ENCODE results near the gene MKRN2. TPM values are rescaled to one million over a fixed set of nuclear protein-coding genes. Genes with fewer than 3 reads are reported as not detected.
"Not testable (repeated sequence)": the region's sequence is repeated elsewhere in the genome, so short reads cannot be mapped to it uniquely, and the experiment has no call there.

Gene MKRN2
- total RNA-seq, 2 donors from 2014 or later, result 35.7 to 41.5 TPM

GRCh38 chr3:12629560-12629959, 72.7 kb downstream of the MKRN2 start:
- TF ChIP-seq, protein P1, sequence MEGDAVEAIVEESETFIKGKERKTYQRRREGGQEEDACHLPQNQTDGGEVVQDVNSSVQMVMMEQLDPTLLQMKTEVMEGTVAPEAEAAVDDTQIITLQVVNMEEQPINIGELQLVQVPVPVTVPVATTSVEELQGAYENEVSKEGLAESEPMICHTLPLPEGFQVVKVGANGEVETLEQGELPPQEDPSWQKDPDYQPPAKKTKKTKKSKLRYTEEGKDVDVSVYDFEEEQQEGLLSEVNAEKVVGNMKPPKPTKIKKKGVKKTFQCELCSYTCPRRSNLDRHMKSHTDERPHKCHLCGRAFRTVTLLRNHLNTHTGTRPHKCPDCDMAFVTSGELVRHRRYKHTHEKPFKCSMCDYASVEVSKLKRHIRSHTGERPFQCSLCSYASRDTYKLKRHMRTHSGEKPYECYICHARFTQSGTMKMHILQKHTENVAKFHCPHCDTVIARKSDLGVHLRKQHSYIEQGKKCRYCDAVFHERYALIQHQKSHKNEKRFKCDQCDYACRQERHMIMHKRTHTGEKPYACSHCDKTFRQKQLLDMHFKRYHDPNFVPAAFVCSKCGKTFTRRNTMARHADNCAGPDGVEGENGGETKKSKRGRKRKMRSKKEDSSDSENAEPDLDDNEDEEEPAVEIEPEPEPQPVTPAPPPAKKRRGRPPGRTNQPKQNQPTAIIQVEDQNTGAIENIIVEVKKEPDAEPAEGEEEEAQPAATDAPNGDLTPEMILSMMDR (IDR thresholded peaks at IDR 0.05), result no peak
- ATAC-seq (ENCODE audit: insufficient number of reproducible peaks, low FRiP score, low read depth), result peak; percentile 43
- Histone ChIP-seq H3K27ac (peak overlapping the region; percentile 6 to 66), H3K4me3 (peak overlapping the region; percentile 25), H3K27me3 (replicated peaks; ENCODE audit: insufficient read depth) (no peaks in the 10 kb centered on the region), H3K9me3 (no peaks in the 10 kb centered on the region), H3K4me1 (ENCODE audit: control insufficient read depth in 1 of 2, low read depth in 2 of 2) (peaks cover 52 to 75% of the 10 kb centered on the region in 2 donors), H3K36me3 (no peaks in the 10 kb centered on the region)
- DNase-seq (ENCODE audit: low spot score), result no peak

DNA sequence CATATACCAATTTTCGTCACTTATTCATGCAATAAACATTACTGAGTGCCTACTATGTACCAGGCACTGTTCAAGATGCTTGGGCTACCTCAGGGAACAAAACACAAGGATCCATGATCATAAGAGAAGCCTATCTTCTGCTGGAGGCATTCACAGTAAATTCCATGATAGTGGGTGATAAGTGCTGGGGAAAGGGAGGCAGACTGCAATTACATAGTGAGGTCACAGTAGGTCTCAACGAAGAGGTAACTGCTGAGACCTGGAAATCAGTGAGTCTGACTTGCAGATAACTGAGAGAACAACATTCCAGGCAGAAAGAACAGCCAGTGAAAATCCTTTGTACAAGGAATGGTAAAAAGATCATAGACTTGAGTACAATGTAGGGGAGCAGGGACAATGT, 73.4 kb downstream of the MKRN2 start:
- Histone ChIP-seq H3K9me3 (no peaks in the 10 kb centered on the region), H3K4me3 (no peak overlapping the region), H3K4me1 (ENCODE audit: control insufficient read depth in 1 of 2, low read depth in 2 of 2) (peaks cover 48 to 71% of the 10 kb centered on the region in 2 donors), H3K27ac (peak overlapping the region; percentile 6 to 66), H3K36me3 (no peaks in the 10 kb centered on the region), H3K27me3 (replicated peaks; ENCODE audit: insufficient read depth) (no peaks in the 10 kb centered on the region)
- DNase-seq (ENCODE audit: low spot score) (no peak), ATAC-seq (ENCODE audit: insufficient number of reproducible peaks, low FRiP score, low read depth) (no peak)
- TF ChIP-seq, protein P1 (IDR thresholded peaks at IDR 0.05), result no peak

DNA sequence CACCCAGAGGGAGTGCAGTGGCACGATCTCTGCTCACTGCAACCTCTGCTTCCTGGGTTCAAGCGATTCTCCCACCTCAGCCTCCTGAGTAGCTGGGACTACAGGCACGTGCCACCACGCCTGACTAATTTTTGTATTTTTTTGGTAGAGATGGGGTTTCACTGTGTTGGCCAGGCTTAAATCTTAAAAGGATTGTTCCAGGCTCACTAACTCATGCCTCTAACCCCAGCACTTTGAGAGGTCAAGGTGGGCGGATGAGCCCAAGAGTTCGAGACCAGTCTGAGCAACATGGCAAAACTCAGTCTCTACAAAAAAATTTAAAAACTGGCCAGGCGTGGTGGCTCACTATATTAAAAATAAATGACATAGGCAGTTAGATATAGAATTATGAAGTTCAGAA, 74.0 kb downstream of the MKRN2 start:
- H3K4me3 ChIP-seq; DNase-seq (ENCODE audit: low spot score); ATAC-seq (ENCODE audit: insufficient number of reproducible peaks, low FRiP score, low read depth); H3K36me3 ChIP-seq; H3K9me3 ChIP-seq; H3K27me3 ChIP-seq (replicated peaks; ENCODE audit: insufficient read depth): not testable (repeated sequence)
- peak overlapping the region; percentile 6 to 66 for H3K27ac ChIP-seq
- H3K4me1 ChIP-seq (ENCODE audit: control insufficient read depth in 1 of 2, low read depth in 2 of 2), result peaks cover 44 to 65% of the 10 kb centered on the region in 2 donors

- no peaks in the 10 kb centered on the region for H3K9me3 ChIP-seq
- ATAC-seq (ENCODE audit: insufficient number of reproducible peaks, low FRiP score, low read depth) (no peak), DNase-seq (ENCODE audit: low spot score) (no peak)
- no peak overlapping the region for H3K4me3 ChIP-seq
- H3K27me3 ChIP-seq (replicated peaks; ENCODE audit: insufficient read depth), result no peaks in the 10 kb centered on the region
- peaks cover 39 to 62% of the 10 kb centered on the region in 2 donors for H3K4me1 ChIP-seq (ENCODE audit: control insufficient read depth in 1 of 2, low read depth in 2 of 2)
- H3K36me3 ChIP-seq, result no peaks in the 10 kb centered on the region
- H3K27ac ChIP-seq, result no peak overlapping the region
- TF ChIP-seq, protein P1 (IDR thresholded peaks at IDR 0.05), result no peak
Measured at GRCh38 chr3:12632523-12632922, 75.6 kb downstream of the MKRN2 start.

DNA sequence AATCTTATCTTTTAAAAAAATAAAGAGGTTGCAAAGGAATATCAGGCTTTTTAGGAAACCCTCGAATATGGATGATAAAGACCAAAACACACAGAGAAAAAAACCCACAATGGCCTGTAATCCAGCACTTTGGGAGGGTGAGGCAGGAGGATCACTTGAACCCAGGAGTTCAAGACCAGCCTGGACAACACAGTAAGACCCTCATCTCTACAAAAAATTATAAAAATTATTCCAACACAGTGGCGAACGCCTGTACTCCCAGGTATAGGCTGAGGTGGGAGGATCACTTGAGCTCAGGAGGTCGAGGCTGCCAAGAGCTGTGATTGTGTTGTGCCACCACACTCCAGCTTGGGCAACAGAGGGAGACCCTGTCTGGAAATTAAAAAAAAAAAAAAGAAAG, 76.2 kb downstream of the MKRN2 start:
- no peak for DNase-seq (ENCODE audit: low spot score)
- TF ChIP-seq, protein P1 (IDR thresholded peaks at IDR 0.05), result no peak
- H3K27me3 ChIP-seq (replicated peaks; ENCODE audit: insufficient read depth), result no peaks in the 10 kb centered on the region
- no peak overlapping the region for H3K27ac ChIP-seq
- H3K9me3 ChIP-seq, result no peaks in the 10 kb centered on the region
- H3K4me1 ChIP-seq (ENCODE audit: control insufficient read depth in 1 of 2, low read depth in 2 of 2), result peaks cover 39 to 62% of the 10 kb centered on the region in 2 donors
- ATAC-seq (ENCODE audit: insufficient number of reproducible peaks, low FRiP score, low read depth), result no peak
- no peaks in the 10 kb centered on the region for H3K36me3 ChIP-seq
- no peak overlapping the region for H3K4me3 ChIP-seq

Other genes with a start within 250 kb of the MKRN2 start
- 10 to 100 TPM; 17.8 to 31.5 TPM for gene TSEN2, start 72.6 kb upstream of the MKRN2 start, total RNA-seq
- not detected for gene MKRN2OS, start 11.6 kb upstream of the MKRN2 start, total RNA-seq
- gene RAF1, start 107.0 kb downstream of the MKRN2 start, total RNA-seq, result 100 to 1,000 TPM; 158 to 183 TPM
- not detected for gene TMEM40, start 202.2 kb downstream of the MKRN2 start, total RNA-seq
- 10 to 100 TPM; 25.9 to 44.6 TPM for gene CAND2, start 239.6 kb downstream of the MKRN2 start, total RNA-seq